Activated CD8-positive, alpha-beta T cell treated with anti-CD3 and anti-CD28 coated beads, Interleukin-2, amount 10 ng/mL, durations not matched to agents 7 days and 5 days (primary cell): Measurements from ENCODE around the gene HOXA5. TPM values are rescaled to one million over a fixed set of nuclear protein-coding genes. Genes with fewer than 3 reads are reported as not detected.
A peak's percentile ranks its signal among the peaks of the same experiment; 100 is the strongest.

Experiments used
- ATAC-seq: fragments of 150-1000 bp; cut with Tn5 transposase; one replicate; pipeline ENCODE4 v1.10.0; 2021; ENCODE audit warnings: moderate library complexity
- CTCF ChIA-PET: fragments of 350-600 bp; sonication (Branson Sonifier 250); formaldehyde crosslinking; loops from one replicate; lab custom pipeline; 2021; ENCODE audit warnings: antibody characterized with exemption; lab: Charles Lee
- POLR2A ChIA-PET: fragments of 350-600 bp; sonication (Branson Sonifier 250); formaldehyde crosslinking; loops from one replicate; lab custom pipeline; 2021; ENCODE audit warnings: antibody characterized with exemption; lab: Charles Lee
- DNase-seq: peaks from one replicate; pipeline ENCODE4 v3.0.0-alpha.2; 2020
- H3K27ac Mint-ChIP-seq: one replicate; pipeline ENCODE4 v1.8.0; 2021; ENCODE audit warnings: mild to moderate bottlenecking, mixed read lengths
- H3K27me3 Mint-ChIP-seq: one replicate; pipeline ENCODE4 v1.8.0; 2021; ENCODE audit warnings: low read depth, mixed read lengths
- H3K36me3 Mint-ChIP-seq: one replicate; pipeline ENCODE4 v1.8.0; 2021; ENCODE audit warnings: low read depth, mixed read lengths
- H3K4me1 Mint-ChIP-seq: one replicate; pipeline ENCODE4 v1.8.0; 2021; ENCODE audit warnings: low read depth, mixed read lengths
- H3K4me3 Mint-ChIP-seq: one replicate; pipeline ENCODE4 v1.8.0; 2021; ENCODE audit warnings: mild to moderate bottlenecking, mixed read lengths
- H3K9me3 Mint-ChIP-seq: one replicate; pipeline ENCODE4 v1.8.0; 2022; ENCODE audit warnings: mixed read lengths; ENCODE audit not compliant: insufficient read depth
- total RNA-seq, 2 experiments: library from RNA; stranded (reverse); gene quantifications; one replicate each; pipeline ENCODE4 v1.2.3, GENCODE V29; 2021

HOXA5 gene
- total RNA-seq, 2 experiments from 2014 or later = not detected

DNA sequence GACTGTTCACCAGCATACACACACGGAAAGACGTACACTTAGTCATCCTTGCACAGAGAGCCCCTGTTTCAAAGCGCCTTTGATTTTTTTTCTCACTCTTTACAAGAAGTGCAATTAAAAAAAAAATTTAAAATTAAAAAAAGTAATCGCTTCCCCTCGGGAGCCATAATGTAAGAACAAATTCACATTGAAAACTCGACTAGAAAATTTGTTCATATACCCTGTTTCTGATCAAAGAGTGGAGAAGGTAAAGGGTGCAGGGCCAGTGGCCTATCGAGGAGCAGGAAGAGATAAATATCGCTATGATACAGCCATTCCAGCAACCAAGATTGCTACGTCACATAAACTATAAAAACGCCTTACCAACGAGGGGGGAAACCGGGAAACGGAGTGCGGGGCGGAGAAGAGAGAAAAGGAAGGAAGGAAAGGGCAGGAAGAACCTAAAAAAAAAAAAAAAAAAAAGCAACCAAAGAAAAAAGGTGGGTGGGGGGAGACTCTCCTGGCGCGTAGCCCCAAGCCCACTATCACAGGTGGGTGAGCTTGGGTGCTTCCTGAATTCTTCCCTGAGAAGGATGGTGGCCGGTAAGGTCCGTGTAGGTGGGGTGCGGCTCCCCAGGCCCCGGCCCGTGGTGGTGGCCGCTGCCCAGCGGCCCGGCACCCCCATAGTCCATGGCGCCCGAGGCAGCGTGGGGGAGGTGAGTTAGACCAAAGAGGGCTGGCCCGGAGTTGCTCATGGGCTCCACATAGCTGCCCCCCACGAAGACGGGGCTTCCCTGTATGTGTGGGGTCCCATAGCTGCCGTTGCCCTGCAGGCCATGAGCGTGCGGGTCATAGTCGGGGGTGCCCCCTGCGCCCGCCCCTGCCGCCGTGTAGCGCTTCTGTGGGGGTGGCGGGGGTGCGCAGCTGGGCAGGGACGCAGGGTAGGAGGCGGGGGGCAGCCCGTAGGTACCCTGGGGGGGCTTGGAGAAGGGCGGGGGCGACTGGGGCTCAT, 35.8 kb downstream of the HOXA5 start:
- H3K27ac Mint-ChIP-seq = no peak overlapping the region
- H3K27me3 Mint-ChIP-seq = peaks cover 24% of the 10 kb centered on the region
- POLR2A ChIA-PET = no interaction called here
- H3K4me1 Mint-ChIP-seq = peaks cover 3% of the 10 kb centered on the region
- peaks cover 2% of the 10 kb centered on the region for H3K36me3 Mint-ChIP-seq
- H3K4me3 Mint-ChIP-seq = no peak overlapping the region
- DNase-seq (no peak), ATAC-seq (no peak)
- no peaks in the 10 kb centered on the region for H3K9me3 Mint-ChIP-seq
- CTCF ChIA-PET = no interaction called here

DNA sequence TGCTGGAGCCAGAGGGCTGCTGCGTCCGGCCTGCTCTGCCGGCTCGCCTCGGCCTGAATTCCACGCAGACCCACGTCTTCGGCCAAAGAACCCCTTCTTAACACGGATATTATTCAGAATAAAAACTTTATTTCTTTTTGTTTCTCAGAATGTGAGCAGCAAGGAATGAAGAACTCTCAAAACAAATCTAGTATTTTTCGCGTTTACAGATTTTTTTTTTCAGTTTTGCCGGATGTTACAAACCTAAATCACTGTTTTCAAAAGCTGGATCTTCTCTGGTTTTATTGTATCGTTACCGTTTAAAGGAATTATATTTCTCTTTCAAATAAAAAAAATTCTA, 36.6 kb downstream of the HOXA5 start:
- DNase-seq = no peak
- Mint-ChIP-seq H3K27ac (no peak overlapping the region), H3K36me3 (peaks cover 2% of the 10 kb centered on the region), H3K4me1 (peaks cover 8% of the 10 kb centered on the region), H3K9me3 (no peaks in the 10 kb centered on the region), H3K4me3 (no peak overlapping the region), H3K27me3 (peaks cover 30% of the 10 kb centered on the region)
- ATAC-seq = no peak
- ChIA-PET POLR2A (interaction anchor here (1.1 kb wide), 1 partner anchor 10 kb away, joined by 4 read pairs; no protein-coding TSS in a partner anchor), CTCF (no interaction called here)

- no peaks in the 10 kb centered on the region for H3K9me3 Mint-ChIP-seq
- ChIA-PET POLR2A (interaction anchor here (1.1 kb wide), 1 partner anchor 10 kb away, joined by 4 read pairs; no protein-coding TSS in a partner anchor), CTCF (interaction anchor here (1.3 to 1.8 kb wide), 2 partner anchors 9 to 15 kb away, joined by 3 to 6 read pairs; no protein-coding TSS in a partner anchor)
- peaks cover 5% of the 10 kb centered on the region for H3K36me3 Mint-ChIP-seq
- no peak for DNase-seq
- ATAC-seq = no peak
- H3K4me1 Mint-ChIP-seq = peaks cover 8% of the 10 kb centered on the region
- peaks cover 35% of the 10 kb centered on the region for H3K27me3 Mint-ChIP-seq
- H3K4me3 Mint-ChIP-seq = no peak overlapping the region
- no peak overlapping the region for H3K27ac Mint-ChIP-seq
These were observed 37.1 kb downstream of the HOXA5 start for GRCh38 chr7:27106181-27106900.

DNA sequence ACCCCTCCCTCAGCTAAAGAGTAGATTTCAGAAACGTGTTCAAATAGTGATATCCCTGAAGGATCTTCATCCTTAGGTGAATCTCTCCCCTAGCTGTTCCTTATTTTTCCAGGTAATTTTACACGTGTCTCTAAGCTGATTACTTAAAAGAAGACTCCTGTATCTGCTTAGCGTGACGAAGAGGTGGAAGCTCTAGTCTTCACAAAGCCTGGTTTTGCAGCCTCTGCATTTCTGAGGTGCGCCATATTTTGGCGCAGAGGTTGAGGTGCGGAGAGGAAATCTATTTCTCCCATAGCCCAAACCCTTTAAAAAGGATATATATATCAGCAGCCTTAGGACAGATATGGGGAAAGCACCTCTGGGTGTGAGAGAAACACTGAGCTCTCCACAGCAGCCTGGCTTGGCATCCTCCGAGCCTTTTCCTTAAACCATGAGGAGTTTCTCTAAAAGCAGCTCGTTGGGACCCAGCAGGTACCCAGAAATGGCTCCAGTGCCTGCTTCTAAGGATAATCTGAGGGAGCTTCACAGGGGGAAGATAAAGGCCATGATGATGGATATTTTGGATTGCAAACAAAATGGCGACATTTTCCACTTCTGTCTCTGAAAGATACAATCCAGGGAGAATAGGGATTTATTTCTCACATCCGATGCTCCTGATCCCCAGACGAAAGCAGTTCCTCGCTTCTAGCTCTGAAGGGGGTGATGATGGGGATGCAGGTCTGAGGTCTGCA, 38.0 kb downstream of the HOXA5 start:
- POLR2A ChIA-PET = interaction anchor here (1.1 kb wide), 1 partner anchor 9 kb away, joined by 4 read pairs; no protein-coding TSS in a partner anchor
- CTCF ChIA-PET = interaction anchor here (1.3 to 1.8 kb wide), 2 partner anchors 8 to 14 kb away, joined by 3 to 6 read pairs; no protein-coding TSS in a partner anchor
- Mint-ChIP-seq H3K9me3 (no peaks in the 10 kb centered on the region), H3K4me3 (no peak overlapping the region), H3K27me3 (peaks cover 44% of the 10 kb centered on the region), H3K36me3 (peaks cover 5% of the 10 kb centered on the region), H3K4me1 (peaks cover 8% of the 10 kb centered on the region), H3K27ac (no peak overlapping the region)
- no peak for DNase-seq
- no peak for ATAC-seq

DNA sequence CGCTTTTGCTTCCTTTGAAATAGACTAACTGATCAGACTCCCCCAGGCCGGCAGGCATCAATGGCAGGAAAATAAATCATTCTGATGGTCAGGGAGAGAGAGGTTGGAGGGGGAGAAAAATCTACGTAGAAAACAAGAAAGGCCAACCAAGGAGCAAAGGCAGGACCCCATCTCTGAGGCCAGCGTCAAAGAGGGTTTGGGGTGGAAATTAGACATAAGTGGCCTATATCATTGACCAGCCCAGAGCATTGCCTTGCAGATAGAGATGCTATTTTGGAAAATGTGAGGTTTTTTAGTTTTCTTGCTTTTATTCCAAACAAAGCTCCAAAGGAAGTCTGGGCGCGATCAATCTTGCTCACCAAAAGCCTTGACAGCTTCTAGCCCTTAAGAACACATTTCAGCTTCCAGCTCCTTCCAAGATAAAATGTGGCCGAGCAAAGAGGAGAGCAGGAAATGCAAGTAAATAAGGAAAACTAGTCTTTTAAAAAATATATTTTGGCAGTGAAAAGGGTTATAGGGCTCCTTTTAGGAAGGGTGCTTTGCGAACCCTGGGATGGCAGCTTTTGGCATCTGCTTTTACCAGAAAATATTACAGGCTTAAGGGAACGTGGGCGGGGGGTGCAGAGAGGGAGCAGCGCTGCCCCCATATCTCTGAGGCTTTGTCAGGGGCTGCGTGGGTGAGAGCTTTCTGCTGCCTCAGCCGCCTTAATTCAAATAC, 39.0 kb downstream of the HOXA5 start:
- Mint-ChIP-seq H3K9me3 (no peaks in the 10 kb centered on the region), H3K27ac (no peak overlapping the region), H3K27me3 (peaks cover 48% of the 10 kb centered on the region), H3K4me3 (no peak overlapping the region), H3K4me1 (peaks cover 8% of the 10 kb centered on the region), H3K36me3 (peaks cover 5% of the 10 kb centered on the region)
- no peak for DNase-seq
- ATAC-seq = no peak
- CTCF ChIA-PET = interaction anchor here (1.8 kb wide), 1 partner anchor 7 kb away, joined by 6 read pairs; no protein-coding TSS in a partner anchor
- POLR2A ChIA-PET = no interaction called here

DNA sequence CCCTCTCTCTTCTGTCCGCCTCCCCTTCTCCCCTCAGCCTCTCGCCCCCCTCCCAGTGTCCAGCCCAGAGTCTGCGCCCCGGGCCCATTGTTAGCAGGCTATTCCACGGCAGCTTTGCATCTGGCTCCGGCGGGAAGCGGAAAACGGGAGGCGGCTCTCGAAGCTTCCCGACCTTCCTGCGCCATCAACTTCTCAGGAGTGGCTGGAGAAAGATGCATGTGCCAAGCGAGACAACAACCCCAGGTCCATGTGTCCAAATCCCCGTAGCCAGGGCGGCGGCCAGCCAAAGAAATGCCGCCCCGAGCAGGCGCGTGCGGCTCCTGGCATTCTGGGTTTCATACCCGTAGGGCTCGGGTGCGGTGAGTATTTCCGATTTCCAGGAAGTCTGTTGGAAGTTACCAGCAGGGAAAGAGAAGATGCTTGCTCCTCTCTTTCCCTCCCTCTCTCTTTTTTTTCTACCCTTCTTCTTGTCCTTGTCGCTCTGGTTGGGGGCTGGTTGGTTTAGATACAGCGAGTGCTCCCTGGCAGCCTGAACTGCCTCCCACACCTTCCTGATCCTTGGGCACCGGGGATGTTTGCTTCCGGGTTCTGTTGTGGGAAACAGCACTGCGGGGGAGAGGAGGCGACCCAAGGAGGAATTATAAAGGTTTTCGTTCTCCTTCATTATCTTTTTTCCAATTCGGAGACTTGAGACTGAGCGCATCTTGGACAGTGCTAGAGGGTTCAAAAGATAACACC, 39.8 kb downstream of the HOXA5 start:
- Mint-ChIP-seq H3K27me3 (peaks cover 57% of the 10 kb centered on the region), H3K36me3 (peaks cover 6% of the 10 kb centered on the region), H3K4me1 (peaks cover 8% of the 10 kb centered on the region), H3K4me3 (no peak overlapping the region), H3K9me3 (no peaks in the 10 kb centered on the region), H3K27ac (no peak overlapping the region)
- ATAC-seq (no peak), DNase-seq (no peak)
- ChIA-PET CTCF (no interaction called here), POLR2A (no interaction called here)

DNA sequence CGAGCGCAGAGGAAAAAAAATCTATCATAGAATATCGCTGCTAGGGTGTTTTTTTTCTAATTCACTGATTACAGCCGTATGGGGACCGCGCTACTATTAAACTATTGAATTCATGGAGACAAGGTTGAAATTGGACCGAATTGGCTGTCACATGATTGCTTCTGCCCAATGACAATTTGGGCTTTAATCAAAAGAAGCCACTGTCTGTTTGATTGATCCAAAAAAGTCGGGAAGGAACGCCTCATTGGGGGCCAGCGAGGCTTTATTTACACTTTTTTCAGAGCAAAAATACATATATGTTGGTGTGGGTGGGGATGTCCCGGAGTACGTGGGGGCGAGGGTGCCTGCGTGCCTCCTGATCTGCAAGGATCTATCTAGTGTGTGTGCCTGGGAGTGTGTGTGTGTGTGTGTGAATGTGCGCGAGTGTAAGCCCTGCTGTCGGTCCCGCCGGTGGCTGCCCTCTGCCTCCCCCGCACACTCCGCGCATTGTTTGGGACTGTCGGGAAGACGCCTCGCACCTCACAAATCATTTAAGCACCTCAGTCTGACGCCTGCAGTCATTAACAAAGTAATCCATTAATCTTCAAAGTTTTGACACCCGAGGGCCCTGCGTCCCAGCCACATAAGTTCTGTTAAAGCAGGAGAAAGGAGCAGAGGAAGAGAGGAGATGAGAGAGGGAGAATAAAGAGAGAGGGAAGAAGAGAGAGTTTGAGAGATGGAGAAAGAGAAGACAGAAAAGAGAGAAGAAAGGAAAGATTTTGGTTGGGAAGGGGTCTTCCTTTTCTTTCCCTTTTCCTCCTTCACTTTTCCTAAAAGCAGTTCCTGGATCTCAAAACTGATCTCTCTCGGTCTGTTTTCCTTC, 40.7 kb downstream of the HOXA5 start, which contains the start of gene HOXA2:
Gene HOXA2, minus strand, starts transcription at position 103 of the 862 bp plus-strand sequence. CDS start 183 bp downstream, outside the sequence.
- ChIA-PET POLR2A (no interaction called here), CTCF (no interaction called here)
- DNase-seq = no peak
- no peak for ATAC-seq
- Mint-ChIP-seq H3K4me3 (peak within 1 kb of the TSS; percentile 25), H3K27ac (no peak within 1 kb of the TSS), H3K4me1 (peaks cover 8% of the 10 kb centered on the region), H3K9me3 (no peaks in the 10 kb centered on the region), H3K36me3 (peaks cover 6% of the 10 kb centered on the region), H3K27me3 (peaks cover 63% of the 10 kb centered on the region)

DNA sequence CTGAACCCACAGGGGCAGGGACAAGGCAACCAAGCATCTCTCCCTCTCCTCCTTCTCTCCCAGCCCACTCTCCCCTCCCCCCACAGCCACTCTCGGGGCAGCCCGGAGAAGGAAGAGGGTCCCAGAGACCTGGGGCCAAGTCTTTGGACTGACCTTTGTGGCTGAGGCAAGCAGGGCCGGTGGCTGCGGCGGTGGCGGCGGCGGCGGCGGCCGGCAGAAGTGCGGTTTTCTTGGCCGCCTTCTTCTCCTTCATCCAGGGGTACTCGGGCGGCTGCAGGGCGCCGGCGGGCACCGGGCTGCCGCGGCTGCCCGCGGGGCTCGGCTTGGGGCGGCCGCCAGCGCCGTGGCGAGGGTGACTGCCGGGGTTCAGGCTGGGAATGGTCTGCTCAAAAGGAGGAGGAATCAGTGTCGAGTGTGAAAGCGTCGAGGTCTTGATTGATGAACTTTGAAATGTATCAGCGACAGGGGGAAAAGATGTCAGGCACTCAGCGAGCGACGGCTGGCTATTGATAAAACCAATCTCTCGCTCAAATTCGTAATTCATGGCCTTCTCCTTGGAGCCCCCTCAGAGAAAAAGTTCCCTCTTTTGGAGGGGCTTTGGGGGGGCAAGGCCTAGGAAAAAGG, 41.4 kb downstream of the HOXA5 start:
- ChIA-PET CTCF (no interaction called here), POLR2A (no interaction called here)
- H3K9me3 Mint-ChIP-seq = no peaks in the 10 kb centered on the region
- H3K27me3 Mint-ChIP-seq = peaks cover 70% of the 10 kb centered on the region
- peaks cover 6% of the 10 kb centered on the region for H3K36me3 Mint-ChIP-seq
- no peak overlapping the region for H3K27ac Mint-ChIP-seq
- peaks cover 16% of the 10 kb centered on the region for H3K4me1 Mint-ChIP-seq
- DNase-seq (no peak), ATAC-seq (no peak)
- peak overlapping the region; percentile 25 for H3K4me3 Mint-ChIP-seq

DNA sequence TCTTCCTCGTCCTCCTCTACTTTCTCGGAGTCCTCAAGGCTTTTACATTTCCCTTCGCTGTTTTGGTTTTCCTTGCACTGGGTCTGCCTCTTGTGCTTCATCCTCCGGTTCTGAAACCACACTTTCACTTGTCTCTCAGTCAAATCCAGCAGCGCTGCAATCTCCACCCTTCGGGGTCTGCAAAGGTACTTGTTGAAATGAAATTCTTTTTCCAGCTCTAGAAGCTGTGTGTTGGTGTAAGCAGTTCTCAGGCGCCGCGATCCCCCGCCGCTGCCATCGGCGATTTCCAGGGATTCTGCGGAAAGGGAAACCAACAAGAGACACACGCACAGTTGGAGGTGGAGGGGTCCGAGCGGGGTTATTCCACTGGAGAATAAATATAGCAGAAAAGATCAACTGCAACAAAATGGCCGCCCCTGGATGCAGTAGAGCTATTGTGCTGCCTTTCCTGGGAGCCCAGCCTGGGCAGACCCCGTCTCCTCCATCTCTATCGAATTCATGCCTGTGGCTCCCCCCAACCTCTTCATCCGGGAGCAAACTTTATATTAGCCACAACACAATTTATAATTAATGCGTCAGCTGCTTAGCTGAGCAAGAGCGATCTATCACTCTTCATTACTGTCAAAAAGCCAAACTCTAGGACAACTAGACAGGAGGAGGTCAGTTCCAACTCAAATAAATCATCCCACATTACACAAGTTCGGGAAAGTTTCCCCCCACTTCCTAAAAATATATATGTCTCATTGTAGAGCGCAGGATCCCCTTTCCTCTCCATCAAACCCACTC, 42.1 kb downstream of the HOXA5 start:
- Mint-ChIP-seq H3K36me3 (peaks cover 6% of the 10 kb centered on the region), H3K4me1 (peaks cover 18% of the 10 kb centered on the region), H3K27ac (no peak overlapping the region), H3K9me3 (no peaks in the 10 kb centered on the region), H3K27me3 (peaks cover 71% of the 10 kb centered on the region), H3K4me3 (no peak overlapping the region)
- no peak for DNase-seq
- ATAC-seq = no peak
- CTCF ChIA-PET = no interaction called here
- POLR2A ChIA-PET = no interaction called here
